ENCODE results near the gene C2orf76.

The C2orf76 gene

GRCh38 chr2:119264781-119265692, 101.6 kb downstream of the C2orf76 start:
- Histone ChIP-seq H3K4me1 (no peaks in the 10 kb centered on the region), H3K27me3 (no peaks in the 10 kb centered on the region), H3K9me3 (no peaks in the 10 kb centered on the region), H3K4me3 (ENCODE audit: low read depth, low read length) (no peak overlapping the region), H3K36me3 (no peaks in the 10 kb centered on the region)
- TF ChIP-seq, protein P1, sequence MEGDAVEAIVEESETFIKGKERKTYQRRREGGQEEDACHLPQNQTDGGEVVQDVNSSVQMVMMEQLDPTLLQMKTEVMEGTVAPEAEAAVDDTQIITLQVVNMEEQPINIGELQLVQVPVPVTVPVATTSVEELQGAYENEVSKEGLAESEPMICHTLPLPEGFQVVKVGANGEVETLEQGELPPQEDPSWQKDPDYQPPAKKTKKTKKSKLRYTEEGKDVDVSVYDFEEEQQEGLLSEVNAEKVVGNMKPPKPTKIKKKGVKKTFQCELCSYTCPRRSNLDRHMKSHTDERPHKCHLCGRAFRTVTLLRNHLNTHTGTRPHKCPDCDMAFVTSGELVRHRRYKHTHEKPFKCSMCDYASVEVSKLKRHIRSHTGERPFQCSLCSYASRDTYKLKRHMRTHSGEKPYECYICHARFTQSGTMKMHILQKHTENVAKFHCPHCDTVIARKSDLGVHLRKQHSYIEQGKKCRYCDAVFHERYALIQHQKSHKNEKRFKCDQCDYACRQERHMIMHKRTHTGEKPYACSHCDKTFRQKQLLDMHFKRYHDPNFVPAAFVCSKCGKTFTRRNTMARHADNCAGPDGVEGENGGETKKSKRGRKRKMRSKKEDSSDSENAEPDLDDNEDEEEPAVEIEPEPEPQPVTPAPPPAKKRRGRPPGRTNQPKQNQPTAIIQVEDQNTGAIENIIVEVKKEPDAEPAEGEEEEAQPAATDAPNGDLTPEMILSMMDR (IDR thresholded peaks at IDR 0.05; ENCODE audit: low read depth, low read length), result peak; percentile 71
- peak; percentile 50 for DNase-seq

- no peaks in the 10 kb centered on the region for H3K4me1 ChIP-seq
- DNase-seq, result no peak
- H3K36me3 ChIP-seq, result no peaks in the 10 kb centered on the region
- H3K9me3 ChIP-seq, result no peaks in the 10 kb centered on the region
- no peak overlapping the region for H3K4me3 ChIP-seq (ENCODE audit: low read depth, low read length)
- no peaks in the 10 kb centered on the region for H3K27me3 ChIP-seq
- TF ChIP-seq, protein P1 (IDR thresholded peaks at IDR 0.05; ENCODE audit: low read depth, low read length), result no peak
Observed at GRCh38 chr2:119263656-119264055, 103.0 kb downstream of the C2orf76 start.

GRCh38 chr2:119263025-119263424, 103.6 kb downstream of the C2orf76 start:
- Histone ChIP-seq H3K4me1 (no peaks in the 10 kb centered on the region), H3K9me3 (no peaks in the 10 kb centered on the region), H3K36me3 (no peaks in the 10 kb centered on the region), H3K4me3 (ENCODE audit: low read depth, low read length) (no peak overlapping the region), H3K27me3 (no peaks in the 10 kb centered on the region)
- DNase-seq, result no peak
- TF ChIP-seq, protein P1 (IDR thresholded peaks at IDR 0.05; ENCODE audit: low read depth, low read length), result no peak

DNA sequence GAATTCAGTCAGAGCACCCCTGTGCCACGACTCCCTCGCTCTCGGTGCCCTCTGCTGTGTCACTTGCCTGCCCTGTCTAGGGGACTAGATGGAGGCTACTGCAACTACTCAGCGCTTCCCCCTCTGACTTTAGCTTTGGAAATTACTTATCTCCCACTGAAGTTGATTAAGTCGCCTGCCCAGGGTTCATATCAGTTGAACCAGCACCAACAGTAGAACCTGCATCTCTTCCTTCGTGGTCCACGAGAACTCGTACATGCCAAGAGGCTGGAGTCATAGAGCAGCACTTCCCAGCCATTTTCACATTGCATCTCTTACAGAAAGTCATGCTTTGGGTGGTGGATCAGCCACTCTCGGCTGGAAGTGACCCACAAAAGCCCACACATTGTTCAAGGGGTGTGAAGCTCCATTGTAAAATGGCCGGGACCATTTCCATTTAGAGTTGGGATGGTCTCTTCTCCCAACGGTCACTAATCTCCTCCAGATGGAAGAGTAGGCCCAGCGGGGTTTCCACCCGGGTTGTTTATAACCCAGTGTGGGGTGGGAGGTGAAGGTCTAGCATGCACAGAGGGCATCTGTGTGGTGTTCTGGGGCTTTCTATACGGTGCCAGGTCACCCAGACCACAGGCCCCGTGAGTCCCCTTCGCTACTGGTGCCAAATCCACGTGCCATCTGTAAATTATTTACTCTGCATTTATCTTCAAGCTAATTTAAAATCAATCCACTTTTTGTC, 105.0 kb downstream of the C2orf76 start:
- Histone ChIP-seq H3K9me3 (no peaks in the 10 kb centered on the region), H3K4me1 (peaks cover 6% of the 10 kb centered on the region), H3K36me3 (no peaks in the 10 kb centered on the region), H3K4me3 (ENCODE audit: low read depth, low read length) (no peak overlapping the region), H3K27me3 (no peaks in the 10 kb centered on the region)
- no peak for DNase-seq
- TF ChIP-seq, protein P1 (IDR thresholded peaks at IDR 0.05; ENCODE audit: low read depth, low read length), result no peak

GRCh38 chr2:119260646-119261492, 105.8 kb downstream of the C2orf76 start:
- H3K4me1 ChIP-seq, result peaks cover 7% of the 10 kb centered on the region
- no peak overlapping the region for H3K4me3 ChIP-seq (ENCODE audit: low read depth, low read length)
- H3K9me3 ChIP-seq, result no peaks in the 10 kb centered on the region
- no peaks in the 10 kb centered on the region for H3K36me3 ChIP-seq
- H3K27me3 ChIP-seq, result no peaks in the 10 kb centered on the region
- DNase-seq, result peak; percentile 16
- TF ChIP-seq, protein P1 (IDR thresholded peaks at IDR 0.05; ENCODE audit: low read depth, low read length), result no peak
